K562 (cell line): ENCODE results near the gene RTL1. TPM values are rescaled to one million over a fixed set of nuclear protein-coding genes. Genes with fewer than 3 reads are reported as not detected.

Source experiments
- ATAC-seq: fragments of 200-7000 bp; cut with Tn5 transposase; 3 replicates; pipeline ENCODE4 v1.9.1; 2020; ENCODE audit warnings: moderate library complexity
- BruUV-seq: library from RNA; stranded (reverse); fragments of 400-500 nt; replicated peaks from 2 replicates; lab custom pipeline; 2021; lab: Mats Ljungman, UMichigan
- CTCF ChIA-PET: fragments of 300-600 bp; formaldehyde crosslinking; extraction: SDS; loops from one replicate; lab custom pipeline; 2021; ENCODE audit warnings: low intra/inter-chr PET ratio; lab: Yijun Ruan, JAX
- POLR2A ChIA-PET: fragments of 300-600, 350-650 bp; sonication (Branson Sonifier 250); formaldehyde crosslinking; extraction: SDS; loops from one replicate; lab custom pipeline; 2021; ENCODE audit warnings: antibody characterized with exemption, inconsistent platforms; lab: Yijun Ruan, JAX
- DNase-seq, 4 experiments: peaks; one replicate each; pipeline versions ENCODE4 v3.0.0 to v3.0.0-alpha.2; 2011 to 2018; ENCODE audit warnings: low spot score in 3 of 4, mixed read lengths in 3 of 4; ENCODE audit errors: extremely low read depth in 1 of 4
- FAIRE-seq: peaks from 2 replicates; lab custom pipeline; 2011; peaks lifted over from hg19 to GRCh38; lab: Jason Lieb, UNC
- H2AFZ ChIP-seq: 2 replicates; pipeline ENCODE4 v1.6.0; 2011; ENCODE audit warnings: low read depth, low read length, control low read depth, inconsistent platforms
- H3K27ac ChIP-seq: fragments of 200-600 bp; 3 replicates; pipeline ENCODE4 v1.8.0; 2011; ENCODE audit warnings: low read depth, mild to moderate bottlenecking, control low read depth, inconsistent platforms, low read length, moderate library complexity, mixed read lengths; ENCODE audit errors: extremely low read depth
- H3K27me3 ChIP-seq, 2 experiments: fragments of 300-600 bp in 1 of 2; 2 replicates in 1 of 2; 3 replicates in 1 of 2; pipeline versions ENCODE4 v1.6.0 to v1.8.0; 2011; ENCODE audit warnings: inconsistent platforms in 2 of 2, low read length in 2 of 2, mild to moderate bottlenecking in 1 of 2, mixed read lengths in 1 of 2, moderate library complexity in 1 of 2; ENCODE audit not compliant: control insufficient read depth in 2 of 2, insufficient read depth in 2 of 2
- H3K36me3 ChIP-seq: fragments of 300-600 bp; 3 replicates; pipeline ENCODE4 v1.8.0; 2011; ENCODE audit warnings: mild to moderate bottlenecking, low read length, inconsistent platforms; ENCODE audit not compliant: control insufficient read depth, insufficient read depth
- H3K4me1 ChIP-seq, 2 experiments: fragments of 200-600 bp in 1 of 2; replicated peaks in 1 of 2; 2 replicates in 1 of 2; 3 replicates in 1 of 2; pipeline versions ENCODE4 v1.5.1 to v1.8.0; 2011; ENCODE audit warnings: inconsistent platforms in 2 of 2, low read length in 2 of 2, mild to moderate bottlenecking in 1 of 2, mixed read lengths in 1 of 2, moderate library complexity in 1 of 2; ENCODE audit not compliant: control insufficient read depth in 2 of 2, insufficient read depth in 2 of 2
- H3K4me2 ChIP-seq: 2 replicates; pipeline ENCODE4 v1.6.1; 2011; ENCODE audit warnings: low read length, control low read depth, inconsistent platforms, mixed read lengths; ENCODE audit not compliant: insufficient read depth
- H3K4me3 ChIP-seq: fragments of 200-600 bp; sonication (generic), shearing (Covaris generic); 2 replicates; pipeline ENCODE4 v1.5.1; 2016; ENCODE audit warnings: control low read depth, inconsistent platforms
- H3K79me2 ChIP-seq: fragments of 200-600 bp; 3 replicates; pipeline ENCODE4 v1.8.0; 2011; ENCODE audit warnings: low read length, inconsistent platforms; ENCODE audit not compliant: control insufficient read depth, insufficient read depth
- H3K9ac ChIP-seq, 2 experiments: 2 replicates each; pipeline versions ENCODE4 v1.6.0 to v1.6.1; 2011; ENCODE audit warnings: low read depth in 2 of 2, low read length in 2 of 2, control low read depth in 1 of 2, inconsistent platforms in 1 of 2, mild to moderate bottlenecking in 1 of 2, mixed read lengths in 1 of 2; ENCODE audit not compliant: insufficient read depth in 1 of 2
- H3K9me1 ChIP-seq: one replicate; pipeline ENCODE4 v1.6.0; 2011; ENCODE audit warnings: inconsistent platforms, mild to moderate bottlenecking, low read length, moderate library complexity; ENCODE audit not compliant: control insufficient read depth, insufficient read depth
- H3K9me3 ChIP-seq: replicated peaks from 2 replicates; pipeline ENCODE4 v1.5.1; 2011; ENCODE audit warnings: low read depth, low read length, inconsistent platforms; ENCODE audit not compliant: control insufficient read depth, insufficient read depth
- H4K20me1 ChIP-seq: replicated peaks from 2 replicates; pipeline ENCODE4 v1.6.1; 2011; ENCODE audit warnings: low read length, inconsistent platforms, mixed read lengths; ENCODE audit not compliant: control insufficient read depth, insufficient read depth
- CBFA2T3 ChIP-seq: fragments of 450-650 bp; IDR thresholded peaks from 2 replicates; pipeline ENCODE4 v1.6.1; 2017
- CLOCK ChIP-seq: fragments of 250-450 bp; sonication (Bioruptor Pico); IDR thresholded peaks from 2 replicates; pipeline ENCODE4 v1.4.0; 2020; ENCODE audit warnings: mild to moderate bottlenecking, moderate library complexity, borderline replicate concordance
- TCF3 ChIP-seq: sonication (generic); formaldehyde crosslinking; IDR thresholded peaks from 2 replicates; pipeline ENCODE4 v1.4.0; 2020; ENCODE audit warnings: mild to moderate bottlenecking, missing genetic modification reagents
- WGBS: fragments of 100-300 bp; shearing (Covaris generic); methylation state at CpG from one replicate; pipeline ENCODE4 v1.1.6; 2016; ENCODE audit warnings: low coverage, mixed read lengths; ENCODE audit not compliant: insufficient coverage; ENCODE audit errors: missing lambda C conversion rate; 5-methylcytosine and 5-hydroxymethylcytosine counted together
- in situ Hi-C: fragments of 300-500 bp; cut with MboI; formaldehyde crosslinking; loops from 4 replicates; pipeline ENCODE4 v1.15.0; 2018; ENCODE audit warnings: inconsistent platforms, mixed read lengths
- intact Hi-C: fragments of 100-400 bp; cut with micrococcal nuclease; formaldehyde crosslinking; loops from 2 replicates; pipeline ENCODE4 v1.14.2; 2022
- polyA plus RNA-seq, 8 experiments: library from polyadenylated mRNA; depleted of rRNA in 4 of 8; stranded (reverse) in 5 of 8; unstranded in 3 of 8; fragments of >200 nt; fragmentation: Nextera tagmentation in 2 of 8; fragmentation: Illumina TruSeq in 1 of 8; extraction: Ambion mirVana in 2 of 8; extraction: Trizol in 1 of 8; gene quantifications; 2 replicates each; pipeline versions ENCODE4 v1.2.1 to v1.2.3, GENCODE V29; 2011 to 2014; ENCODE audit warnings: inconsistent platforms in 1 of 8, missing spikeins in 1 of 8
- total RNA-seq, 7 experiments: library from RNA; depleted of rRNA in 6 of 7; stranded (reverse); fragments of >200 nt in 6 of 7; fragmentation: Illumina TruSeq in 2 of 7; extraction: Trizol in 2 of 7; gene quantifications; 2 replicates each; pipeline versions ENCODE4 v1.2.1 to v1.2.3, GENCODE V29; 2011 to 2021; ENCODE audit warnings: low replicate concordance in 1 of 7

RTL1 gene
- total and polyA plus RNA-seq, 9 of the 15 experiments (the other 6 are each of a cell fraction or from before 2014, with no cell fraction given) = not detected

GRCh38 chr14:100914597-100915021 lies 11.1 kb upstream of the RTL1 start:
- H3K79me2 ChIP-seq = no peaks in the 10 kb centered on the region
- H3K36me3 ChIP-seq = no peaks in the 10 kb centered on the region
- no peak overlapping the region for H3K27ac ChIP-seq
- H3K9ac ChIP-seq = no peak overlapping the region
- FAIRE-seq (no peak), ATAC-seq (no peak), DNase-seq (peak in 1 of 4 experiments; percentile 20)
- no peaks in the 10 kb centered on the region for H4K20me1 ChIP-seq
- intact Hi-C loops (no loop called here), in situ Hi-C loops (loop anchor here (10.0 to 25.0 kb wide), 2 partner anchors 170 to 723 kb away; no protein-coding TSS in a partner anchor)
- H3K9me3 ChIP-seq = no peaks in the 10 kb centered on the region
- peaks cover 0 to 7% of the 10 kb centered on the region in 2 experiments; a peak in 1 of 5 replicates for H3K27me3 ChIP-seq
- H3K4me1 ChIP-seq = no peaks in the 10 kb centered on the region
- ChIA-PET POLR2A (no interaction called here), CTCF (interaction anchor here (0.6 kb wide), 1 partner anchor 384 kb away, joined by 3 read pairs; no protein-coding TSS in a partner anchor)
- peak; percentile 49 for TF ChIP-seq CBFA2T3
- TF ChIP-seq CLOCK (CRISPR knock-in tag) = no peak
- TF ChIP-seq TCF3 (CRISPR knock-in tag) = peak; percentile 28; the same call in 1 of the 2 replicates
- H3K9me1 ChIP-seq = no peaks in the 10 kb centered on the region
- H3K4me3 ChIP-seq = no peak overlapping the region
- WGBS = 11% methylated on average over 3 of the region's 3 CpGs
- no peak overlapping the region for H3K4me2 ChIP-seq
- no peak overlapping the region for H2AFZ ChIP-seq
- BruUV-seq = no TSS peak
